SU-DHL-6 (cell line): ENCODE data around the gene CCSER2.

Experiments
- EZH2phosphoT487 ChIP-seq: fragments of 200-600 bp; sonication (generic), shearing (Covaris generic); conservative IDR thresholded peaks from 2 replicates; pipeline ENCODE4 v1.6.1; 2018; ENCODE audit warnings: mild to moderate bottlenecking, antibody characterized with exemption, low read length, moderate library complexity, mixed read lengths
- TF ChIP-seq, protein P1 (sequence below): fragments of 200-600 bp; sonication (generic); IDR thresholded peaks from one replicate; pipeline ENCODE4 v1.5.1; 2017; ENCODE audit warnings: antibody characterized with exemption, mild to moderate bottlenecking, low read length, moderate library complexity; ENCODE audit not compliant: insufficient read depth, poor library complexity, severe bottlenecking

DNA sequence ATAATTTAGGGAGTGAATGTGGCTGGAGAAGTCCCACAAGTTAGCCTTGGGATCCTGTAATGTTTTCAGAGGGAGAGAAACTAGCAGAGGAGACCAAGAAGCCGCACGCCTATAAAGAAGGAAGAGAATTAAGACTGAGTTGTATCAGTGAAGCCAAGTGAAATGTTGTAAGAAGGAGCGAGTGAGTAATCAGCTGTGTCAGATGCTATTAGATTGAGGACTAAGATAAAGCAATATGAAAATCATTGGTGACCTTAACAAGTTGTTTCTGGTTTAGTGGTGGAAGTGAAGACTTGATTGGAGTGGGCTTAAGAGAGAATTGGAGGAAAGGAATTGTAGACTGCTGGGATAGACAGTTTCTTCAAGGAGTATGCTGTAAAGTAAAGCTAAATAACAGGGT, 8.8 kb downstream of the CCSER2 start:
- TF ChIP-seq EZH2phosphoT487: no peak
- TF ChIP-seq, protein P1, sequence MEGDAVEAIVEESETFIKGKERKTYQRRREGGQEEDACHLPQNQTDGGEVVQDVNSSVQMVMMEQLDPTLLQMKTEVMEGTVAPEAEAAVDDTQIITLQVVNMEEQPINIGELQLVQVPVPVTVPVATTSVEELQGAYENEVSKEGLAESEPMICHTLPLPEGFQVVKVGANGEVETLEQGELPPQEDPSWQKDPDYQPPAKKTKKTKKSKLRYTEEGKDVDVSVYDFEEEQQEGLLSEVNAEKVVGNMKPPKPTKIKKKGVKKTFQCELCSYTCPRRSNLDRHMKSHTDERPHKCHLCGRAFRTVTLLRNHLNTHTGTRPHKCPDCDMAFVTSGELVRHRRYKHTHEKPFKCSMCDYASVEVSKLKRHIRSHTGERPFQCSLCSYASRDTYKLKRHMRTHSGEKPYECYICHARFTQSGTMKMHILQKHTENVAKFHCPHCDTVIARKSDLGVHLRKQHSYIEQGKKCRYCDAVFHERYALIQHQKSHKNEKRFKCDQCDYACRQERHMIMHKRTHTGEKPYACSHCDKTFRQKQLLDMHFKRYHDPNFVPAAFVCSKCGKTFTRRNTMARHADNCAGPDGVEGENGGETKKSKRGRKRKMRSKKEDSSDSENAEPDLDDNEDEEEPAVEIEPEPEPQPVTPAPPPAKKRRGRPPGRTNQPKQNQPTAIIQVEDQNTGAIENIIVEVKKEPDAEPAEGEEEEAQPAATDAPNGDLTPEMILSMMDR: no peak
